WTC11 (cell line): ENCODE results near the gene MIPOL1.

Source experiments
- CREB1 ChIP-seq: sonication (generic); formaldehyde crosslinking; IDR thresholded peaks from 2 replicates; pipeline ENCODE4 v1.8.0; 2023; ENCODE audit warnings: mild to moderate bottlenecking, missing genetic modification reagents
- CREM ChIP-seq: sonication (generic); formaldehyde crosslinking; IDR thresholded peaks from 2 replicates; pipeline ENCODE4 v1.8.1; 2022; ENCODE audit warnings: mild to moderate bottlenecking, missing genetic modification reagents, moderate library complexity
- ELF4 ChIP-seq: sonication (generic); formaldehyde crosslinking; IDR thresholded peaks from 2 replicates; pipeline ENCODE4 v1.8.1; 2022; ENCODE audit warnings: low read depth, mild to moderate bottlenecking, moderate library complexity, missing genetic modification reagents
- FOXP1 ChIP-seq: sonication (generic); formaldehyde crosslinking; IDR thresholded peaks from 2 replicates; pipeline ENCODE4 v1.8.0; 2022; ENCODE audit warnings: missing genetic modification reagents, mild to moderate bottlenecking, moderate library complexity, borderline replicate concordance
- IRF2 ChIP-seq: sonication (generic); formaldehyde crosslinking; IDR thresholded peaks from 2 replicates; pipeline ENCODE4 v1.8.0; 2022; ENCODE audit warnings: low read depth, missing genetic modification reagents, borderline replicate concordance
- NR3C1 ChIP-seq: sonication (generic); formaldehyde crosslinking; conservative IDR thresholded peaks from 2 replicates; pipeline ENCODE4 v1.8.1; 2023; ENCODE audit warnings: low read depth, mild to moderate bottlenecking, missing genetic modification reagents
- OVOL2 ChIP-seq: fragments of 250-450 bp; sonication (Bioruptor Pico); IDR thresholded peaks from 2 replicates; pipeline ENCODE4 v1.9.0; 2021; ENCODE audit warnings: mild to moderate bottlenecking, borderline replicate concordance
- TEAD4 ChIP-seq: sonication (generic); formaldehyde crosslinking; IDR thresholded peaks from 2 replicates; pipeline ENCODE4 v1.8.0; 2022; ENCODE audit warnings: mild to moderate bottlenecking, missing genetic modification reagents
- ZNF416 ChIP-seq: fragments of 250-450 bp; sonication (Bioruptor Pico); IDR thresholded peaks from 2 replicates; pipeline ENCODE4 v1.9.0; 2021; ENCODE audit warnings: mild to moderate bottlenecking, inconsistent platforms
- TF ChIP-seq, protein P1 (sequence below): fragments of 200-600 bp; IDR thresholded peaks from 2 replicates; pipeline ENCODE4 v1.8.0; 2022; ENCODE audit warnings: antibody characterized with exemption
- TF ChIP-seq, protein P2 (sequence below): sonication (generic); formaldehyde crosslinking; conservative IDR thresholded peaks from 2 replicates; pipeline ENCODE4 v1.8.1; 2023; ENCODE audit warnings: mild to moderate bottlenecking, low read depth, missing genetic modification reagents, moderate library complexity
- TF ChIP-seq, protein P3 (sequence below): sonication (generic); formaldehyde crosslinking; IDR thresholded peaks from 2 replicates; pipeline ENCODE4 v1.8.1; 2022; ENCODE audit warnings: low read depth, missing genetic modification reagents, borderline replicate concordance
- TF ChIP-seq, protein P4 (sequence below): sonication (generic); formaldehyde crosslinking; IDR thresholded peaks from 2 replicates; pipeline ENCODE4 v1.8.0; 2022; ENCODE audit warnings: missing genetic modification reagents
- TF ChIP-seq, protein P5 (sequence below): sonication (generic); formaldehyde crosslinking; conservative IDR thresholded peaks from 2 replicates; pipeline ENCODE4 v1.8.1; 2022; ENCODE audit warnings: mild to moderate bottlenecking, missing genetic modification reagents

DNA sequence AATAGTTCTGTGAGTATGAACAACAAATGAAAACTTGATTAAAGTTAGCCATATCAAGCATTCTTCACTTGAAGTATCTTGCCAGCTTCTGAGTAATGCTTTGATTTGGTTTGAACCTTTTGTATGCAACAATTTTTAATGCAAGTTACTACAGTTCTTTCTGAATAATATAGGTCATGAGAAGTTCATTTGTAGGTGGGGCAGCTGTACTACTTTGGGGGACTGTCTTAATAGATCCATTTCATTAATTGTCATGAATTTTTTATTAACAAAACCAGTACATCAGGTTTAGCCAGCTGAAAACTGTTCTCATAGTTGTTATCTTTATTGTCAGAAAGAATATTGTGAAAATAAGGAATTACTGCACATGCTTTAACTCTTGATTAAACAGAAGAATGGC is 254.6 kb downstream of the MIPOL1 start:
- TF ChIP-seq, protein P1, sequence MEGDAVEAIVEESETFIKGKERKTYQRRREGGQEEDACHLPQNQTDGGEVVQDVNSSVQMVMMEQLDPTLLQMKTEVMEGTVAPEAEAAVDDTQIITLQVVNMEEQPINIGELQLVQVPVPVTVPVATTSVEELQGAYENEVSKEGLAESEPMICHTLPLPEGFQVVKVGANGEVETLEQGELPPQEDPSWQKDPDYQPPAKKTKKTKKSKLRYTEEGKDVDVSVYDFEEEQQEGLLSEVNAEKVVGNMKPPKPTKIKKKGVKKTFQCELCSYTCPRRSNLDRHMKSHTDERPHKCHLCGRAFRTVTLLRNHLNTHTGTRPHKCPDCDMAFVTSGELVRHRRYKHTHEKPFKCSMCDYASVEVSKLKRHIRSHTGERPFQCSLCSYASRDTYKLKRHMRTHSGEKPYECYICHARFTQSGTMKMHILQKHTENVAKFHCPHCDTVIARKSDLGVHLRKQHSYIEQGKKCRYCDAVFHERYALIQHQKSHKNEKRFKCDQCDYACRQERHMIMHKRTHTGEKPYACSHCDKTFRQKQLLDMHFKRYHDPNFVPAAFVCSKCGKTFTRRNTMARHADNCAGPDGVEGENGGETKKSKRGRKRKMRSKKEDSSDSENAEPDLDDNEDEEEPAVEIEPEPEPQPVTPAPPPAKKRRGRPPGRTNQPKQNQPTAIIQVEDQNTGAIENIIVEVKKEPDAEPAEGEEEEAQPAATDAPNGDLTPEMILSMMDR: no peak
- no peak for TF ChIP-seq CREM (CRISPR knock-in tag)
- no peak for TF ChIP-seq NR3C1 (CRISPR knock-in tag)
- TF ChIP-seq FOXP1 (CRISPR knock-in tag): no peak
- no peak for TF ChIP-seq ELF4
- no peak for TF ChIP-seq IRF2 (CRISPR knock-in tag)
- TF ChIP-seq, protein P2, sequence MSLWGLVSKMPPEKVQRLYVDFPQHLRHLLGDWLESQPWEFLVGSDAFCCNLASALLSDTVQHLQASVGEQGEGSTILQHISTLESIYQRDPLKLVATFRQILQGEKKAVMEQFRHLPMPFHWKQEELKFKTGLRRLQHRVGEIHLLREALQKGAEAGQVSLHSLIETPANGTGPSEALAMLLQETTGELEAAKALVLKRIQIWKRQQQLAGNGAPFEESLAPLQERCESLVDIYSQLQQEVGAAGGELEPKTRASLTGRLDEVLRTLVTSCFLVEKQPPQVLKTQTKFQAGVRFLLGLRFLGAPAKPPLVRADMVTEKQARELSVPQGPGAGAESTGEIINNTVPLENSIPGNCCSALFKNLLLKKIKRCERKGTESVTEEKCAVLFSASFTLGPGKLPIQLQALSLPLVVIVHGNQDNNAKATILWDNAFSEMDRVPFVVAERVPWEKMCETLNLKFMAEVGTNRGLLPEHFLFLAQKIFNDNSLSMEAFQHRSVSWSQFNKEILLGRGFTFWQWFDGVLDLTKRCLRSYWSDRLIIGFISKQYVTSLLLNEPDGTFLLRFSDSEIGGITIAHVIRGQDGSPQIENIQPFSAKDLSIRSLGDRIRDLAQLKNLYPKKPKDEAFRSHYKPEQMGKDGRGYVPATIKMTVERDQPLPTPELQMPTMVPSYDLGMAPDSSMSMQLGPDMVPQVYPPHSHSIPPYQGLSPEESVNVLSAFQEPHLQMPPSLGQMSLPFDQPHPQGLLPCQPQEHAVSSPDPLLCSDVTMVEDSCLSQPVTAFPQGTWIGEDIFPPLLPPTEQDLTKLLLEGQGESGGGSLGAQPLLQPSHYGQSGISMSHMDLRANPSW (CRISPR knock-in tag): no peak
- TF ChIP-seq, protein P3, sequence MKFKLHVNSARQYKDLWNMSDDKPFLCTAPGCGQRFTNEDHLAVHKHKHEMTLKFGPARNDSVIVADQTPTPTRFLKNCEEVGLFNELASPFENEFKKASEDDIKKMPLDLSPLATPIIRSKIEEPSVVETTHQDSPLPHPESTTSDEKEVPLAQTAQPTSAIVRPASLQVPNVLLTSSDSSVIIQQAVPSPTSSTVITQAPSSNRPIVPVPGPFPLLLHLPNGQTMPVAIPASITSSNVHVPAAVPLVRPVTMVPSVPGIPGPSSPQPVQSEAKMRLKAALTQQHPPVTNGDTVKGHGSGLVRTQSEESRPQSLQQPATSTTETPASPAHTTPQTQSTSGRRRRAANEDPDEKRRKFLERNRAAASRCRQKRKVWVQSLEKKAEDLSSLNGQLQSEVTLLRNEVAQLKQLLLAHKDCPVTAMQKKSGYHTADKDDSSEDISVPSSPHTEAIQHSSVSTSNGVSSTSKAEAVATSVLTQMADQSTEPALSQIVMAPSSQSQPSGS: no peak
- no peak for TF ChIP-seq TEAD4
- no peak for TF ChIP-seq CREB1
- TF ChIP-seq, protein P4, sequence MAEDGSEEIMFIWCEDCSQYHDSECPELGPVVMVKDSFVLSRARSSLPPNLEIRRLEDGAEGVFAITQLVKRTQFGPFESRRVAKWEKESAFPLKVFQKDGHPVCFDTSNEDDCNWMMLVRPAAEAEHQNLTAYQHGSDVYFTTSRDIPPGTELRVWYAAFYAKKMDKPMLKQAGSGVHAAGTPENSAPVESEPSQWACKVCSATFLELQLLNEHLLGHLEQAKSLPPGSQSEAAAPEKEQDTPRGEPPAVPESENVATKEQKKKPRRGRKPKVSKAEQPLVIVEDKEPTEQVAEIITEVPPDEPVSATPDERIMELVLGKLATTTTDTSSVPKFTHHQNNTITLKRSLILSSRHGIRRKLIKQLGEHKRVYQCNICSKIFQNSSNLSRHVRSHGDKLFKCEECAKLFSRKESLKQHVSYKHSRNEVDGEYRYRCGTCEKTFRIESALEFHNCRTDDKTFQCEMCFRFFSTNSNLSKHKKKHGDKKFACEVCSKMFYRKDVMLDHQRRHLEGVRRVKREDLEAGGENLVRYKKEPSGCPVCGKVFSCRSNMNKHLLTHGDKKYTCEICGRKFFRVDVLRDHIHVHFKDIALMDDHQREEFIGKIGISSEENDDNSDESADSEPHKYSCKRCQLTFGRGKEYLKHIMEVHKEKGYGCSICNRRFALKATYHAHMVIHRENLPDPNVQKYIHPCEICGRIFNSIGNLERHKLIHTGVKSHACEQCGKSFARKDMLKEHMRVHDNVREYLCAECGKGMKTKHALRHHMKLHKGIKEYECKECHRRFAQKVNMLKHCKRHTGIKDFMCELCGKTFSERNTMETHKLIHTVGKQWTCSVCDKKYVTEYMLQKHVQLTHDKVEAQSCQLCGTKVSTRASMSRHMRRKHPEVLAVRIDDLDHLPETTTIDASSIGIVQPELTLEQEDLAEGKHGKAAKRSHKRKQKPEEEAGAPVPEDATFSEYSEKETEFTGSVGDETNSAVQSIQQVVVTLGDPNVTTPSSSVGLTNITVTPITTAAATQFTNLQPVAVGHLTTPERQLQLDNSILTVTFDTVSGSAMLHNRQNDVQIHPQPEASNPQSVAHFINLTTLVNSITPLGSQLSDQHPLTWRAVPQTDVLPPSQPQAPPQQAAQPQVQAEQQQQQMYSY: no peak
- TF ChIP-seq, protein P5, sequence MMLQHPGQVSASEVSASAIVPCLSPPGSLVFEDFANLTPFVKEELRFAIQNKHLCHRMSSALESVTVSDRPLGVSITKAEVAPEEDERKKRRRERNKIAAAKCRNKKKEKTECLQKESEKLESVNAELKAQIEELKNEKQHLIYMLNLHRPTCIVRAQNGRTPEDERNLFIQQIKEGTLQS (CRISPR knock-in tag): no peak
- TF ChIP-seq OVOL2 (CRISPR knock-in tag): no peak
- no peak for TF ChIP-seq ZNF416 (CRISPR knock-in tag)
